K562 (cell line): ENCODE results near the gene CCR7.

ENCODE experiments used
- EZH2 ChIP-seq: IDR thresholded peaks from 2 replicates; pipeline ENCODE4 v1.6.1; 2012; ENCODE audit warnings: low read depth, mild to moderate bottlenecking, inconsistent platforms, low read length, borderline replicate concordance
- MEF2D ChIP-seq: conservative IDR thresholded peaks from 2 replicates; pipeline ENCODE4 v1.6.1; 2016; ENCODE audit warnings: low read depth, missing genetic modification characterization, missing compliant biosample characterization
- NFE2 ChIP-seq: IDR thresholded peaks from 2 replicates; pipeline ENCODE4 v1.6.1; 2014; ENCODE audit warnings: antibody characterized with exemption, low read depth
- RBM15 ChIP-seq: fragments of 200-400 bp; formaldehyde crosslinking; IDR thresholded peaks from 2 replicates; pipeline ENCODE4 v1.6.1; 2018; ENCODE audit warnings: mild to moderate bottlenecking, low read length, moderate library complexity; ENCODE audit not compliant: insufficient read depth
- SIN3B ChIP-seq: fragments of 450-650 bp; IDR thresholded peaks from 2 replicates; pipeline ENCODE4 v1.6.1; 2017; ENCODE audit warnings: low read depth, mild to moderate bottlenecking, moderate library complexity
- ZBTB8A ChIP-seq: fragments of 450-650 bp; IDR thresholded peaks from 2 replicates; pipeline ENCODE4 v1.6.1; 2018; ENCODE audit warnings: mild to moderate bottlenecking, moderate library complexity; ENCODE audit not compliant: partially characterized antibody
- ZNF212 ChIP-seq: fragments of 450-650 bp; formaldehyde crosslinking; IDR thresholded peaks from 2 replicates; pipeline ENCODE4 v1.4.0; 2020; ENCODE audit warnings: mild to moderate bottlenecking
- ZNF217 ChIP-seq: sonication (generic); formaldehyde crosslinking; IDR thresholded peaks from 2 replicates; pipeline ENCODE4 v1.8.0; 2022; ENCODE audit warnings: mild to moderate bottlenecking, missing genetic modification reagents
- ZNF224 ChIP-seq: sonication (generic); formaldehyde crosslinking; IDR thresholded peaks from 2 replicates; pipeline ENCODE4 v1.8.0; 2022; ENCODE audit warnings: mild to moderate bottlenecking, missing genetic modification reagents
- TF ChIP-seq, protein P1 (sequence below), 3 experiments: IDR thresholded peaks in 2 of 3; conservative IDR thresholded peaks in 1 of 3; 2 replicates each; pipeline ENCODE4 v1.5.1; 2011 to 2012; ENCODE audit warnings: low read length in 3 of 3, mild to moderate bottlenecking in 3 of 3, control low read depth in 2 of 3, improper control_type of control experiment in 1 of 3, inconsistent platforms in 1 of 3, low read depth in 1 of 3, mixed read lengths in 1 of 3, moderate library complexity in 1 of 3; ENCODE audit not compliant: insufficient read depth in 2 of 3
- TF ChIP-seq, protein P2 (sequence below): sonication (generic); formaldehyde crosslinking; IDR thresholded peaks from 2 replicates; pipeline ENCODE4 v1.8.1; 2023; ENCODE audit warnings: mild to moderate bottlenecking, missing genetic modification reagents, moderate library complexity
- TF ChIP-seq, protein P3 (sequence below): fragments of 450-650 bp; formaldehyde crosslinking; IDR thresholded peaks from 2 replicates; pipeline ENCODE4 v1.4.0; 2020; ENCODE audit warnings: mild to moderate bottlenecking, moderate library complexity
- TF ChIP-seq, protein P4 (sequence below), 2 experiments: fragments of 450-650 bp in 1 of 2; IDR thresholded peaks; 2 replicates each; pipeline ENCODE4 v1.6.1; 2011 to 2017; ENCODE audit warnings: low read depth in 2 of 2, antibody characterized with exemption in 1 of 2, borderline replicate concordance in 1 of 2, low read length in 1 of 2, mild to moderate bottlenecking in 1 of 2, mixed read lengths in 1 of 2; ENCODE audit not compliant: control insufficient read depth in 1 of 2
- TF ChIP-seq, protein P5 (sequence below): fragments of 450-650 bp; formaldehyde crosslinking; IDR thresholded peaks from 2 replicates; pipeline ENCODE4 v1.4.0; 2022; ENCODE audit warnings: mild to moderate bottlenecking, moderate library complexity

DNA sequence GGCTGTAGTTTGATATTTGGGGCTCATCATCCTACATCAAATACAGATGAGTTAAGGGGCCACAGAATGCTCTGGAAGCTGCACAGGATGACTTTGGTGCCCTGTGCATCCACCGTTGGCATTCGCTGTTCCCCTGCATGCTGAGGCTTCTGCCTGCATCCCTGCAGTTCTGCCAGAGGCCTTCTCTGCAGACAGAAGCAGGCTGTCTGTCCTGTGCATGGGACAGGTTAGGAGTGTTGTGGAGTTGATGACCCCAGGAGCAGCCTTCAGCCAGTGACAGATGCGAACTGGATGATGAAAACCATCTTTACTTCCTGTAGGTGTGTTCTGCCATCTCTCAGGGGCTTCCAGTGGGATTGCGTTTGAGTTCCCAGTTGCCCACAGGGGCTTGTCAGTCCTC is 50.3 kb downstream of the CCR7 start:
- no peak for TF ChIP-seq SIN3B
- TF ChIP-seq, protein P1, sequence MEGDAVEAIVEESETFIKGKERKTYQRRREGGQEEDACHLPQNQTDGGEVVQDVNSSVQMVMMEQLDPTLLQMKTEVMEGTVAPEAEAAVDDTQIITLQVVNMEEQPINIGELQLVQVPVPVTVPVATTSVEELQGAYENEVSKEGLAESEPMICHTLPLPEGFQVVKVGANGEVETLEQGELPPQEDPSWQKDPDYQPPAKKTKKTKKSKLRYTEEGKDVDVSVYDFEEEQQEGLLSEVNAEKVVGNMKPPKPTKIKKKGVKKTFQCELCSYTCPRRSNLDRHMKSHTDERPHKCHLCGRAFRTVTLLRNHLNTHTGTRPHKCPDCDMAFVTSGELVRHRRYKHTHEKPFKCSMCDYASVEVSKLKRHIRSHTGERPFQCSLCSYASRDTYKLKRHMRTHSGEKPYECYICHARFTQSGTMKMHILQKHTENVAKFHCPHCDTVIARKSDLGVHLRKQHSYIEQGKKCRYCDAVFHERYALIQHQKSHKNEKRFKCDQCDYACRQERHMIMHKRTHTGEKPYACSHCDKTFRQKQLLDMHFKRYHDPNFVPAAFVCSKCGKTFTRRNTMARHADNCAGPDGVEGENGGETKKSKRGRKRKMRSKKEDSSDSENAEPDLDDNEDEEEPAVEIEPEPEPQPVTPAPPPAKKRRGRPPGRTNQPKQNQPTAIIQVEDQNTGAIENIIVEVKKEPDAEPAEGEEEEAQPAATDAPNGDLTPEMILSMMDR (IDR thresholded peaks at IDR 0.05 in 2 of 3, conservative IDR thresholded peaks at IDR 0.05 in 1 of 3; ENCODE audit: insufficient read depth in 2 of 3, low read depth in 1 of 3, low read length in 3 of 3) = no peak
- TF ChIP-seq, protein P2, sequence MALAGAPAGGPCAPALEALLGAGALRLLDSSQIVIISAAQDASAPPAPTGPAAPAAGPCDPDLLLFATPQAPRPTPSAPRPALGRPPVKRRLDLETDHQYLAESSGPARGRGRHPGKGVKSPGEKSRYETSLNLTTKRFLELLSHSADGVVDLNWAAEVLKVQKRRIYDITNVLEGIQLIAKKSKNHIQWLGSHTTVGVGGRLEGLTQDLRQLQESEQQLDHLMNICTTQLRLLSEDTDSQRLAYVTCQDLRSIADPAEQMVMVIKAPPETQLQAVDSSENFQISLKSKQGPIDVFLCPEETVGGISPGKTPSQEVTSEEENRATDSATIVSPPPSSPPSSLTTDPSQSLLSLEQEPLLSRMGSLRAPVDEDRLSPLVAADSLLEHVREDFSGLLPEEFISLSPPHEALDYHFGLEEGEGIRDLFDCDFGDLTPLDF (CRISPR knock-in tag) = no peak
- no peak for TF ChIP-seq MEF2D (tag)
- TF ChIP-seq ZBTB8A = no peak
- no peak for TF ChIP-seq ZNF217 (CRISPR knock-in tag)
- TF ChIP-seq, protein P3, sequence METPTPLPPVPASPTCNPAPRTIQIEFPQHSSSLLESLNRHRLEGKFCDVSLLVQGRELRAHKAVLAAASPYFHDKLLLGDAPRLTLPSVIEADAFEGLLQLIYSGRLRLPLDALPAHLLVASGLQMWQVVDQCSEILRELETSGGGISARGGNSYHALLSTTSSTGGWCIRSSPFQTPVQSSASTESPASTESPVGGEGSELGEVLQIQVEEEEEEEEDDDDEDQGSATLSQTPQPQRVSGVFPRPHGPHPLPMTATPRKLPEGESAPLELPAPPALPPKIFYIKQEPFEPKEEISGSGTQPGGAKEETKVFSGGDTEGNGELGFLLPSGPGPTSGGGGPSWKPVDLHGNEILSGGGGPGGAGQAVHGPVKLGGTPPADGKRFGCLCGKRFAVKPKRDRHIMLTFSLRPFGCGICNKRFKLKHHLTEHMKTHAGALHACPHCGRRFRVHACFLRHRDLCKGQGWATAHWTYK (CRISPR knock-in tag) = no peak
- no peak for TF ChIP-seq NFE2
- TF ChIP-seq RBM15 = no peak
- no peak for TF ChIP-seq EZH2
- TF ChIP-seq, protein P4, sequence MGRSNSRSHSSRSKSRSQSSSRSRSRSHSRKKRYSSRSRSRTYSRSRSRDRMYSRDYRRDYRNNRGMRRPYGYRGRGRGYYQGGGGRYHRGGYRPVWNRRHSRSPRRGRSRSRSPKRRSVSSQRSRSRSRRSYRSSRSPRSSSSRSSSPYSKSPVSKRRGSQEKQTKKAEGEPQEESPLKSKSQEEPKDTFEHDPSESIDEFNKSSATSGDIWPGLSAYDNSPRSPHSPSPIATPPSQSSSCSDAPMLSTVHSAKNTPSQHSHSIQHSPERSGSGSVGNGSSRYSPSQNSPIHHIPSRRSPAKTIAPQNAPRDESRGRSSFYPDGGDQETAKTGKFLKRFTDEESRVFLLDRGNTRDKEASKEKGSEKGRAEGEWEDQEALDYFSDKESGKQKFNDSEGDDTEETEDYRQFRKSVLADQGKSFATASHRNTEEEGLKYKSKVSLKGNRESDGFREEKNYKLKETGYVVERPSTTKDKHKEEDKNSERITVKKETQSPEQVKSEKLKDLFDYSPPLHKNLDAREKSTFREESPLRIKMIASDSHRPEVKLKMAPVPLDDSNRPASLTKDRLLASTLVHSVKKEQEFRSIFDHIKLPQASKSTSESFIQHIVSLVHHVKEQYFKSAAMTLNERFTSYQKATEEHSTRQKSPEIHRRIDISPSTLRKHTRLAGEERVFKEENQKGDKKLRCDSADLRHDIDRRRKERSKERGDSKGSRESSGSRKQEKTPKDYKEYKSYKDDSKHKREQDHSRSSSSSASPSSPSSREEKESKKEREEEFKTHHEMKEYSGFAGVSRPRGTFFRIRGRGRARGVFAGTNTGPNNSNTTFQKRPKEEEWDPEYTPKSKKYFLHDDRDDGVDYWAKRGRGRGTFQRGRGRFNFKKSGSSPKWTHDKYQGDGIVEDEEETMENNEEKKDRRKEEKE (IDR thresholded peaks at IDR 0.05; ENCODE audit: borderline replicate concordance in 1 of 2, control insufficient read depth in 1 of 2, low read depth in 2 of 2, low read length in 1 of 2) = no peak
- TF ChIP-seq, protein P5, sequence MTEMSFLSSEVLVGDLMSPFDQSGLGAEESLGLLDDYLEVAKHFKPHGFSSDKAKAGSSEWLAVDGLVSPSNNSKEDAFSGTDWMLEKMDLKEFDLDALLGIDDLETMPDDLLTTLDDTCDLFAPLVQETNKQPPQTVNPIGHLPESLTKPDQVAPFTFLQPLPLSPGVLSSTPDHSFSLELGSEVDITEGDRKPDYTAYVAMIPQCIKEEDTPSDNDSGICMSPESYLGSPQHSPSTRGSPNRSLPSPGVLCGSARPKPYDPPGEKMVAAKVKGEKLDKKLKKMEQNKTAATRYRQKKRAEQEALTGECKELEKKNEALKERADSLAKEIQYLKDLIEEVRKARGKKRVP (CRISPR knock-in tag) = no peak
- TF ChIP-seq ZNF224 (CRISPR knock-in tag) = no peak
- no peak for TF ChIP-seq ZNF212 (CRISPR knock-in tag)
